ENCODE results near the gene WDR64. TPM values are rescaled to one million over a fixed set of nuclear protein-coding genes. Genes with fewer than 3 reads are reported as not detected.

Gene WDR64
- total RNA-seq, 1 donor from 2014 or later: not detected

GRCh38 chr1:241836941-241837340 is 184.9 kb downstream of the WDR64 start:
- Histone ChIP-seq H3K27me3 (ENCODE audit: control insufficient read depth, insufficient read depth, low read length) (no peaks in the 10 kb centered on the region), H3K4me3 (ENCODE audit: low read depth, low read length) (no peak overlapping the region), H3K36me3 (ENCODE audit: control insufficient read depth, insufficient read depth, low read length) (no peaks in the 10 kb centered on the region)
- DNase-seq (ENCODE audit: low read depth): no peak
- no peak for TF ChIP-seq CTCF (IDR thresholded peaks at IDR 0.05; ENCODE audit: insufficient read depth, low read length, poor library complexity, severe bottlenecking)

- no peak for DNase-seq (ENCODE audit: low read depth)
- Histone ChIP-seq H3K27me3 (ENCODE audit: control insufficient read depth, insufficient read depth, low read length) (no peaks in the 10 kb centered on the region), H3K4me3 (ENCODE audit: low read depth, low read length) (no peak overlapping the region), H3K36me3 (ENCODE audit: control insufficient read depth, insufficient read depth, low read length) (no peaks in the 10 kb centered on the region)
- TF ChIP-seq CTCF (IDR thresholded peaks at IDR 0.05; ENCODE audit: insufficient read depth, low read length, poor library complexity, severe bottlenecking): no peak
These were observed 185.3 kb downstream of the WDR64 start for GRCh38 chr1:241837416-241837815.

- TF ChIP-seq CTCF (IDR thresholded peaks at IDR 0.05; ENCODE audit: insufficient read depth, low read length, poor library complexity, severe bottlenecking): no peak
- H3K4me3 ChIP-seq (ENCODE audit: low read depth, low read length): no peak overlapping the region
- H3K36me3 ChIP-seq (ENCODE audit: control insufficient read depth, insufficient read depth, low read length): no peaks in the 10 kb centered on the region
- no peaks in the 10 kb centered on the region for H3K27me3 ChIP-seq (ENCODE audit: control insufficient read depth, insufficient read depth, low read length)
- no peak for DNase-seq (ENCODE audit: low read depth)
These were observed 185.8 kb downstream of the WDR64 start for GRCh38 chr1:241837901-241838300.

- H3K4me3 ChIP-seq (ENCODE audit: low read depth, low read length): no peak overlapping the region
- H3K27me3 ChIP-seq (ENCODE audit: control insufficient read depth, insufficient read depth, low read length): no peaks in the 10 kb centered on the region
- TF ChIP-seq CTCF (IDR thresholded peaks at IDR 0.05; ENCODE audit: insufficient read depth, low read length, poor library complexity, severe bottlenecking): no peak
- H3K36me3 ChIP-seq (ENCODE audit: control insufficient read depth, insufficient read depth, low read length): no peaks in the 10 kb centered on the region
- DNase-seq (ENCODE audit: low read depth): no peak
These were observed 186.8 kb downstream of the WDR64 start for GRCh38 chr1:241838897-241839296.

GRCh38 chr1:241839369-241839979 is 187.4 kb downstream of the WDR64 start:
- H3K4me3 ChIP-seq (ENCODE audit: low read depth, low read length): no peak overlapping the region
- DNase-seq (ENCODE audit: low read depth): no peak
- no peaks in the 10 kb centered on the region for H3K27me3 ChIP-seq (ENCODE audit: control insufficient read depth, insufficient read depth, low read length)
- no peaks in the 10 kb centered on the region for H3K36me3 ChIP-seq (ENCODE audit: control insufficient read depth, insufficient read depth, low read length)
- no peak for TF ChIP-seq CTCF (IDR thresholded peaks at IDR 0.05; ENCODE audit: insufficient read depth, low read length, poor library complexity, severe bottlenecking)

- no peak for DNase-seq (ENCODE audit: low read depth)
- Histone ChIP-seq H3K27me3 (ENCODE audit: control insufficient read depth, insufficient read depth, low read length) (no peaks in the 10 kb centered on the region), H3K36me3 (ENCODE audit: control insufficient read depth, insufficient read depth, low read length) (no peaks in the 10 kb centered on the region), H3K4me3 (ENCODE audit: low read depth, low read length) (no peak overlapping the region)
- TF ChIP-seq CTCF (IDR thresholded peaks at IDR 0.05; ENCODE audit: insufficient read depth, low read length, poor library complexity, severe bottlenecking): no peak
These were observed 188.1 kb downstream of the WDR64 start for GRCh38 chr1:241840164-241840563.
